Measurements from ENCODE around the gene NOC2L. TPM values are rescaled to one million over a fixed set of nuclear protein-coding genes. Genes with fewer than 3 reads are reported as not detected.

Gene NOC2L
- total RNA-seq, 4 donors from 2014 or later: 35.3 to 54.1 (median 47.5) TPM

- Histone ChIP-seq H3K9me3 (no peaks in the 10 kb centered on the region), H3K4me3 (peak overlapping the region in 3 of 4 donors; percentile 5 to 40 (median 28)), H3K36me3 (no peaks in the 10 kb centered on the region), H3K4me1 (peaks cover 35 to 75% (median 63%) of the 10 kb centered on the region in 4 donors), H3K27me3 (peaks cover 6 to 100% (median 18%) of the 10 kb centered on the region in 4 donors), H3K27ac (replicated peaks in 1 of 4) (no peak overlapping the region)
- TF ChIP-seq POLR2AphosphoS5 (IDR thresholded peaks at IDR 0.05) (peak in 1 of 2 donors; percentile 39), CTCF (IDR thresholded peaks at IDR 0.05) (peak; percentile 38 to 71 (median 61)), POLR2A (IDR thresholded peaks at IDR 0.05; ENCODE audit: low read depth) (no peak), EP300 (IDR thresholded peaks at IDR 0.05) (no peak)
- intact Hi-C loops (cut with DNase I): no loop called here
- no peak for DNase-seq (ENCODE audit: extremely low spot score)
- 42% methylated on average over 20 of the region's 38 CpGs for WGBS
Observed at GRCh38 chr1:921011-921837, 37.8 kb downstream of the NOC2L start.

- Histone ChIP-seq H3K4me3 (peak overlapping the region in 3 of 4 donors; percentile 5 to 40 (median 28)), H3K9me3 (no peaks in the 10 kb centered on the region), H3K27ac (replicated peaks in 1 of 4) (no peak overlapping the region), H3K27me3 (peaks cover 3 to 100% (median 13%) of the 10 kb centered on the region in 4 donors), H3K4me1 (peaks cover 30 to 71% (median 57%) of the 10 kb centered on the region in 4 donors), H3K36me3 (no peaks in the 10 kb centered on the region)
- DNase-seq (ENCODE audit: extremely low spot score): no peak
- WGBS: 30% methylated on average over 11 of the region's 13 CpGs
- TF ChIP-seq EP300 (IDR thresholded peaks at IDR 0.05): no peak
- no peak for TF ChIP-seq POLR2AphosphoS5 (IDR thresholded peaks at IDR 0.05)
- no peak for TF ChIP-seq CTCF (IDR thresholded peaks at IDR 0.05)
- TF ChIP-seq POLR2A (IDR thresholded peaks at IDR 0.05; ENCODE audit: low read depth): no peak
- intact Hi-C loops (cut with DNase I): no loop called here
Observed at GRCh38 chr1:920521-920920, 38.5 kb downstream of the NOC2L start.

- no peaks in the 10 kb centered on the region for H3K9me3 ChIP-seq
- H3K36me3 ChIP-seq: no peaks in the 10 kb centered on the region
- WGBS: 81% methylated on average over 11 of the region's 23 CpGs
- peaks cover 0 to 100% (median 11%) of the 10 kb centered on the region in 4 donors for H3K27me3 ChIP-seq
- peaks cover 28 to 66% (median 52%) of the 10 kb centered on the region in 4 donors for H3K4me1 ChIP-seq
- no peak overlapping the region for H3K4me3 ChIP-seq
- TF ChIP-seq EP300 (IDR thresholded peaks at IDR 0.05): no peak
- no peak for TF ChIP-seq POLR2A (IDR thresholded peaks at IDR 0.05; ENCODE audit: low read depth)
- TF ChIP-seq POLR2AphosphoS5 (IDR thresholded peaks at IDR 0.05): no peak
- no peak for TF ChIP-seq CTCF (IDR thresholded peaks at IDR 0.05)
- H3K27ac ChIP-seq (replicated peaks in 1 of 4): no peak overlapping the region
- DNase-seq (ENCODE audit: extremely low spot score): no peak
- intact Hi-C loops (cut with DNase I): no loop called here
Observed at GRCh38 chr1:920010-920409, 39.0 kb downstream of the NOC2L start.

DNA sequence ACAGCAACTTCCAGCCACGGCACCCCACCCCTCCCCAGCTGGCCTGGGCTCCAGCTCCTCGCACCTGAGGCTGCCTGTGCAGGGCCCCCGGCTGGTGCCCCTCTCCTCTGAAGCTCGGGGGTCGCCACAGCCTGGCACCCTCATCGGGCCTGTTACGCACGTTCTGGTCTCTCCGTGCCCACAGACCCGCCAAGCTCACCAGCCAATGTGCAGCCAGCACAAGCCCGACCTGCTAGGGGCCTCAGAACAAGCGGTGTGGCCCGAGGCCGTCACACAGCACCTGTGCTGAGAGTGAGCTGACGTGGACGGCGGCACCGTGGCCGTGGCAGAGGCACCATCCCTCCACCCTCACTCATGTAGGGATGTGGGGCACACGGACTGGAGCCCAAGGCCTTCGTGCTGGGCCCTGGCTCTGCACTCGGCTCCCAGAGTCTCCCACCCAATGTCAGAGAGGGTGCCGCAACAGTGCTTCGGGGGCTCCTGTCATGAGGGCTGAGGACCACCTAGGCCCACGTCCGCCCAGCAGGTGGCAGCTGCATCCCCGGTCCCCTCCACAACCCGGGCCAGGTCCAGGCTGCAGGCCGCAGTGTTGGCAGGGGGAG is 39.7 kb downstream of the NOC2L start:
- no peak overlapping the region for H3K27ac ChIP-seq (replicated peaks in 1 of 4)
- no peak overlapping the region for H3K4me3 ChIP-seq
- H3K36me3 ChIP-seq: no peaks in the 10 kb centered on the region
- intact Hi-C loops (cut with DNase I): no loop called here
- no peak for DNase-seq (ENCODE audit: extremely low spot score)
- TF ChIP-seq POLR2A (IDR thresholded peaks at IDR 0.05; ENCODE audit: low read depth) (no peak), EP300 (IDR thresholded peaks at IDR 0.05) (no peak), CTCF (IDR thresholded peaks at IDR 0.05) (no peak), POLR2AphosphoS5 (IDR thresholded peaks at IDR 0.05) (no peak)
- 83% methylated on average over 13 of the region's 29 CpGs for WGBS
- no peaks in the 10 kb centered on the region for H3K9me3 ChIP-seq
- H3K4me1 ChIP-seq: peaks cover 22 to 60% (median 46%) of the 10 kb centered on the region in 4 donors
- peaks cover 0 to 99% (median 9%) of the 10 kb centered on the region in 4 donors for H3K27me3 ChIP-seq

All from esophagus muscularis mucosa (tissue), 4 donors.